ENCODE data around the gene ZNF107. TPM values are rescaled to one million over a fixed set of nuclear protein-coding genes. Genes with fewer than 3 reads are reported as not detected.
"Not testable (repeated sequence)": the region's sequence is repeated elsewhere in the genome, so short reads cannot be mapped to it uniquely, and the experiment has no call there.

The ZNF107 gene
- total and polyA plus RNA-seq, 4 donors, result 0.60 to 4.9 (median 1.4) TPM

DNA sequence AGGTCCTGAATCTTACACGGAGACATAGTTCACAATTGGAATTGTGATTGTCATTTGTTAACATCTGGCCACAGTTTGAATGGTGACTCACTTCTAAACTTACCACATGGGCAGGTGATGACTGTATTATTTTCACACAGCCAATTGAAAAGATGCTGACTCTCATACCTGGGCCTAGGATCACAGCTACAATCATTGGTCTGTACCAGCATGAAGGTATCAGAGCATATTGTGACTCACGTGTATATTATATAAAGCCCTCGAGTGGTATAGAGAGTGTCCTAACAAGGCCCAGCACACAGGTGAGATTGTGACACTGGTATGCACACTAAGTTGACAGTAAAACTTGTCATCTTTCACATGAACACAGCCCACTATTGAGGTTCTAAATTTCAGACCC is 9.4 kb upstream of the ZNF107 start:
- 87% methylated on average over 3 of the region's 3 CpGs for WGBS
- H3K27ac ChIP-seq (ENCODE audit: low read depth in 1 of 2, low read length in 2 of 2), result no peak overlapping the region
- TF ChIP-seq HNF4G (IDR thresholded peaks at IDR 0.05), result no peak
- TF ChIP-seq YY1 (IDR thresholded peaks at IDR 0.05), result no peak
- TF ChIP-seq TAF1 (conservative IDR thresholded peaks at IDR 0.05), result no peak
- TF ChIP-seq FOXA1 (IDR thresholded peaks at IDR 0.05), result no peak
- TF ChIP-seq NR2F2 (IDR thresholded peaks at IDR 0.05), result no peak
- no peak for TF ChIP-seq RXRA (IDR thresholded peaks at IDR 0.05)
- no peak for TF ChIP-seq FOXA2 (IDR thresholded peaks at IDR 0.05)
- TF ChIP-seq ZBTB33 (IDR thresholded peaks at IDR 0.05), result no peak
- no peak for TF ChIP-seq MAX (IDR thresholded peaks at IDR 0.05)
- TF ChIP-seq RAD21 (IDR thresholded peaks at IDR 0.05), result no peak
- TF ChIP-seq JUND (IDR thresholded peaks at IDR 0.05), result no peak
- TF ChIP-seq, protein P1, sequence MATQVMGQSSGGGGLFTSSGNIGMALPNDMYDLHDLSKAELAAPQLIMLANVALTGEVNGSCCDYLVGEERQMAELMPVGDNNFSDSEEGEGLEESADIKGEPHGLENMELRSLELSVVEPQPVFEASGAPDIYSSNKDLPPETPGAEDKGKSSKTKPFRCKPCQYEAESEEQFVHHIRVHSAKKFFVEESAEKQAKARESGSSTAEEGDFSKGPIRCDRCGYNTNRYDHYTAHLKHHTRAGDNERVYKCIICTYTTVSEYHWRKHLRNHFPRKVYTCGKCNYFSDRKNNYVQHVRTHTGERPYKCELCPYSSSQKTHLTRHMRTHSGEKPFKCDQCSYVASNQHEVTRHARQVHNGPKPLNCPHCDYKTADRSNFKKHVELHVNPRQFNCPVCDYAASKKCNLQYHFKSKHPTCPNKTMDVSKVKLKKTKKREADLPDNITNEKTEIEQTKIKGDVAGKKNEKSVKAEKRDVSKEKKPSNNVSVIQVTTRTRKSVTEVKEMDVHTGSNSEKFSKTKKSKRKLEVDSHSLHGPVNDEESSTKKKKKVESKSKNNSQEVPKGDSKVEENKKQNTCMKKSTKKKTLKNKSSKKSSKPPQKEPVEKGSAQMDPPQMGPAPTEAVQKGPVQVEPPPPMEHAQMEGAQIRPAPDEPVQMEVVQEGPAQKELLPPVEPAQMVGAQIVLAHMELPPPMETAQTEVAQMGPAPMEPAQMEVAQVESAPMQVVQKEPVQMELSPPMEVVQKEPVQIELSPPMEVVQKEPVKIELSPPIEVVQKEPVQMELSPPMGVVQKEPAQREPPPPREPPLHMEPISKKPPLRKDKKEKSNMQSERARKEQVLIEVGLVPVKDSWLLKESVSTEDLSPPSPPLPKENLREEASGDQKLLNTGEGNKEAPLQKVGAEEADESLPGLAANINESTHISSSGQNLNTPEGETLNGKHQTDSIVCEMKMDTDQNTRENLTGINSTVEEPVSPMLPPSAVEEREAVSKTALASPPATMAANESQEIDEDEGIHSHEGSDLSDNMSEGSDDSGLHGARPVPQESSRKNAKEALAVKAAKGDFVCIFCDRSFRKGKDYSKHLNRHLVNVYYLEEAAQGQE (IDR thresholded peaks at IDR 0.05), result no peak
- TF ChIP-seq SP1 (IDR thresholded peaks at IDR 0.05), result no peak
- no peak for TF ChIP-seq GABPA (IDR thresholded peaks at IDR 0.05 in 1 of 2, conservative IDR thresholded peaks at IDR 0.05 in 1 of 2)
- TF ChIP-seq EGR1 (IDR thresholded peaks at IDR 0.05; ENCODE audit: low read depth in 2 of 2), result no peak
- TF ChIP-seq, protein P2, sequence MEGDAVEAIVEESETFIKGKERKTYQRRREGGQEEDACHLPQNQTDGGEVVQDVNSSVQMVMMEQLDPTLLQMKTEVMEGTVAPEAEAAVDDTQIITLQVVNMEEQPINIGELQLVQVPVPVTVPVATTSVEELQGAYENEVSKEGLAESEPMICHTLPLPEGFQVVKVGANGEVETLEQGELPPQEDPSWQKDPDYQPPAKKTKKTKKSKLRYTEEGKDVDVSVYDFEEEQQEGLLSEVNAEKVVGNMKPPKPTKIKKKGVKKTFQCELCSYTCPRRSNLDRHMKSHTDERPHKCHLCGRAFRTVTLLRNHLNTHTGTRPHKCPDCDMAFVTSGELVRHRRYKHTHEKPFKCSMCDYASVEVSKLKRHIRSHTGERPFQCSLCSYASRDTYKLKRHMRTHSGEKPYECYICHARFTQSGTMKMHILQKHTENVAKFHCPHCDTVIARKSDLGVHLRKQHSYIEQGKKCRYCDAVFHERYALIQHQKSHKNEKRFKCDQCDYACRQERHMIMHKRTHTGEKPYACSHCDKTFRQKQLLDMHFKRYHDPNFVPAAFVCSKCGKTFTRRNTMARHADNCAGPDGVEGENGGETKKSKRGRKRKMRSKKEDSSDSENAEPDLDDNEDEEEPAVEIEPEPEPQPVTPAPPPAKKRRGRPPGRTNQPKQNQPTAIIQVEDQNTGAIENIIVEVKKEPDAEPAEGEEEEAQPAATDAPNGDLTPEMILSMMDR (IDR thresholded peaks at IDR 0.05; ENCODE audit: low read depth, low read length, missing input control), result no peak
- TF ChIP-seq, protein P3, sequence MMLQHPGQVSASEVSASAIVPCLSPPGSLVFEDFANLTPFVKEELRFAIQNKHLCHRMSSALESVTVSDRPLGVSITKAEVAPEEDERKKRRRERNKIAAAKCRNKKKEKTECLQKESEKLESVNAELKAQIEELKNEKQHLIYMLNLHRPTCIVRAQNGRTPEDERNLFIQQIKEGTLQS (IDR thresholded peaks at IDR 0.05), result no peak
- no peak for TF ChIP-seq HNF4A (conservative IDR thresholded peaks at IDR 0.05)

DNA sequence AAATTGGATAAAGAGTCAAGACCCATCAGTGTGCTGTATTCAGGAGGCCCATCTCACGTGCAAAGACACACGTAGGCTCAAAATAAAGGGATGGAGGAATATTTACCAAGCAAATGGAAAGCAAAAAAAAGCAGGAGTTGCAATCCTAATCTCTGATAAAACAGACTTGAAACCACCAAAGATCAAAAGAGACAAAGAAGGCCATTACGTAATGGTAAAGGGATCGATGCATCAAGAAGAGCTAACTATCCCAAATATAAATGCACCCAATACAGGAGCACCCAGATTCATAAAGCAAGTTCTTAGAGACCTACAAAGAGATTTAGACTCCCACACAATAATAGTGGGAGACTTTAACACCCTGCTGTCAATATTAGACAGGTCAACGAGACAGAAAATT is 3.8 kb upstream of the ZNF107 start:
- not testable (repeated sequence) for DNase-seq (ENCODE audit: low spot score); H3K27ac ChIP-seq (ENCODE audit: low read depth in 1 of 2, low read length in 2 of 2); H3K4me3 ChIP-seq (ENCODE audit: low read depth in 1 of 3, low read length in 3 of 3); H3K9ac ChIP-seq (ENCODE audit: low read depth in 1 of 2, low read length in 2 of 2); H3K27me3 ChIP-seq (ENCODE audit: control insufficient read depth in 4 of 4, insufficient read depth in 4 of 4, low read length in 3 of 4); H3K9me3 ChIP-seq (ENCODE audit: control insufficient read depth in 4 of 4, low read length in 3 of 4); H3K4me1 ChIP-seq (ENCODE audit: control insufficient read depth in 4 of 4, insufficient read depth in 4 of 4, low read length in 3 of 4); H3K36me3 ChIP-seq (ENCODE audit: control insufficient read depth in 4 of 4, insufficient read depth in 3 of 4, low read depth in 1 of 4, low read length in 3 of 4)
- WGBS, result 91% methylated on average over 5 of the region's 5 CpGs

More for the DNA sequence above, 9.4 kb upstream of the ZNF107 start:
- no peak overlapping the region for H3K9ac ChIP-seq (ENCODE audit: low read depth in 1 of 2, low read length in 2 of 2)
- no peaks in the 10 kb centered on the region for H3K4me1 ChIP-seq (ENCODE audit: control insufficient read depth in 4 of 4, insufficient read depth in 4 of 4, low read length in 3 of 4)
- H3K9me3 ChIP-seq (ENCODE audit: control insufficient read depth in 4 of 4, low read length in 3 of 4), result no peaks in the 10 kb centered on the region
- H3K27me3 ChIP-seq (ENCODE audit: control insufficient read depth in 4 of 4, insufficient read depth in 4 of 4, low read length in 3 of 4), result no peaks in the 10 kb centered on the region
- no peak for DNase-seq (ENCODE audit: low spot score)
- no peak overlapping the region for H3K4me3 ChIP-seq (ENCODE audit: low read depth in 1 of 3, low read length in 3 of 3)
- H3K36me3 ChIP-seq (ENCODE audit: control insufficient read depth in 4 of 4, insufficient read depth in 3 of 4, low read depth in 1 of 4, low read length in 3 of 4), result no peaks in the 10 kb centered on the region

Measured in liver (tissue), 9 donors.